ENCODE data around the gene PLXDC2.

The PLXDC2 gene

GRCh38 chr10:20298417-20298816 lies 482.2 kb downstream of the PLXDC2 start:
- no peak for DNase-seq

DNA sequence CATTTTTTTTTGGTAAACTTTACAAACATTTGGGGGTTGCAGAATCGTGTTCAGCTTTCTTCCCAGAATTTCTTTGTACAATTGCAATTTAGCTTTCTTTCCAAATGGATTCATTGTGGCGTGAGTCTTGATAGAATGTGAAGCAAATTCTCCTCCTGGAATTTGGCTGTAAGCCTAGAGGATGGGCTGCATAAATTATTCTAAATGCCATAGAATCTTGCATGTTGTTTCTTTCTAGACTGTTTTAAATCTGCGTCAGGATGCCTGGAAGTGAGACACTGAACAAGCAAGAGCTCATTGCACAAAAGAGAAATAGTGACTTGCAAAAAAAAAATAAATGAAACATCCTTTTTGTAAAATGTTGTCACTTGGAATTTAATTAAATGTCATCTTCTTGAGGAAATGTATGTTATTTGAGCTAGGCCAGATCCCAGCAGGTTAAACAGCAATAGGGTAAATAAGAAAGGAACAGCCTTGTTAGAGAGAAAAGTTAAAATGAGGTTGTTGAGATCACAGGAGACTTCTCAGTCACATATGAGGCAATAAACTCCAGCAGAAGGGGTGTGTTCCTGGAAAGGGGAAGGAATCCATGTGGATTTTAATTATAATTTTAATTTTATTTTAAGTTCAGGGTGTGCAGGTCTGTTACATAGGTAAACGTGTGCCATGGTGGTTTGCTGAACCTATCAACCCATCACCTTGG lies 483.0 kb downstream of the PLXDC2 start:
- DNase-seq, result no peak

DNA sequence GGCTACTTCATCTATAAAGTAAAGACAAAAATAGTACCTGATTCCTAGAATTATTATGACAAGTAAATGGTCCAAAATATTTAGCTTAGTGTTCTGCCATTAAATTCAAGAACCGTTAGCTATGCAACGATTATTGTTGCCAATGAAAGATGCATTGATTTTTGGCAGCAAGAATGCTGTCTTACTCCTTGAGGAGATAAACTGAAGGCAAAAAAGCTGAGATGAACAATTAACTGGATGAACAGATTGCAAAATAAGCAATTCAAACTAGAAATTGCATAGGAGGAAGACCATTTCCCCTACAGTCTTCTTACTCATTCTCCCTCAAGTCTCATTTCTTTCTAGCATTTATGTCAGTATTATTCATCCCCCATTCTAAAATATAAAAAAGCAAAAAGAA lies 484.5 kb downstream of the PLXDC2 start:
- DNase-seq, result no peak

DNA sequence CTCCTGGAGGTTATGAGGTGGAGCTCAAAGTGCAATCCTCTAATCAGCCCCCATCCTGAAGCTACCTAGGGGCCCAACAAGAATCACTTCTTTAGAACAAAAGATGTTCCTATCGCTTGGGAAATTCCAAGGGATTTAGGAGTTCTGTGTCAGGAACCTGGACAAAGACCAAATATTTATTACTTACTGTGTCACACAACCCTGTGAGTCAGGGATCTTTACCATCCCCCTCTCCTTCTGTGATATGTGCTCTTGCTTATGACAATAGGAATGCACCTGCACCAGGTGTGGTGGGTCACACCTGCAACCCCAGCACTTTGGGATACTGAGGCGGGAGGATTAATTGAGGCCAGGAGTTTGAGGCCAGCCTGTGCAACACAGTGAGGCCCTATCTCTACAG lies 485.8 kb downstream of the PLXDC2 start:
- no peak for DNase-seq

DNA sequence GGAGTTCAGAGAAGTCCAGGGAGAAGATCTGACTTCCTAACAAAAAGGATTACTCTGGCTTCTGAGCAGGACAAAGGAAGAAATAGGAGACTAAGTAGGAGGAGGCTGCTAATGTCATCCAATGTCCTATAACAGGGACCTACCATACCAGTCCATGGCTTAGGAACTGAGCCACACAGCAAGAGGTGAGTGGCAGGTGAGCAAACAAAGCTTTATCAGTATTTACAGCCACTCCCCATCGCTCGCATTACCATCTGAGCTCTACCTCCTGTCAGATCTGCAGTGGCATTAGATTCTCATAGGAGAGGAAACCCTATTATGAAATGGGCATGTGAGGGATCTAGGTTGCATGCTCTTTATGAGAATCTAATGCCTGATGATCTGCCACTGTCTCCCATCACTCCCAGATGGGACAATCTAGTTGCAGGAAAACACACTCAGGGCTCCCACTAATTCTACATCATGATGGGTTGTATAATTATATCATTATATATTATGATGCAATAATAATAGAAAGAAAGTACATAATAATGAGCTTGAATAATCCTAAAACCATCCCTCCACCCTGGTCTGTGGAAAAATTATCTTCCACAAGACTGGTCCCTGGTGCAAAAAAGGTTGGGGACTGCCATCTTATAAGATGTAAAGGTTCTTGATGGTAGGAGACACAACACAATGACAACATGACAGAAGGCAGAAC lies 487.4 kb downstream of the PLXDC2 start:
- DNase-seq, result no peak

DNA sequence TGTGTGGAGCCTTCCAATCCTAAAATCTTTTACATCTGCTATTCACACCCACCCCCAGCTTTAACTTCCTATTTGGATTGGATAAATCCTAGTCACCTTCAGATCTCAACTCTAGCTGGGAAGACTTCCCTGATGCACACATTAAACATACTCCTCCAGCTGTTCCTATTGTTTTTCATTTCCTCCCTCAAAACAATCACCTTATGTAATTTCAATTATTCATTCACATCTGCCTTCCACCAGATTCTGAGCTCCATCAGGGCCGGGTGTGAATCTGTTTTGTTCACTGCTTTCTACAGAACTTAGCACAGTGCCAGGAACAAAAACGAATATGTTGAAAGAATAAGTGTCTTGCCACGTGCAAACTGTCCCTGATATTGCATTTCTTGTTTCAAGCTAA lies 497.4 kb downstream of the PLXDC2 start:
- DNase-seq, result no peak

- no peak for DNase-seq
These were observed 498.2 kb downstream of the PLXDC2 start for GRCh38 chr10:20314431-20314830.

DNA sequence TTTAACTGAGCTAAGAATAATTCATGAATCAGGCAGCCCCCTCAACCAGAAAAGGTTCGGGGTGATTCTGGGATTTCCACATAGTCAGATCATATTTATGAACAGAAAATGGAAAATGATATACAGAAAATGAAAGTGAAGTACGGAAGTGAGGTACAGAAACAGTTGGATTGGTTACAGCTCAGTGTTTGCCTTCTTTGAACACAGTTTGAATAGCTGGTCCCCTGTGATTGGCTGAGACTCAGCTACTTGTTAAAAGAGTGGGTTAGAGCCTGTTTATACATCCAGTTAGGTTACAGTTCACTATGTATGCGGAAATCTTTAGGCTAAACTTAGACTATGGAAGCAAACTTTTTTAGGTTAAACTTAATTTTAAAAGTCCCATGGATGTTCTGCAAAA lies 511.7 kb downstream of the PLXDC2 start:
- no peak for DNase-seq

- DNase-seq, result no peak
These were observed 514.0 kb downstream of the PLXDC2 start for GRCh38 chr10:20330246-20330645.

DNA sequence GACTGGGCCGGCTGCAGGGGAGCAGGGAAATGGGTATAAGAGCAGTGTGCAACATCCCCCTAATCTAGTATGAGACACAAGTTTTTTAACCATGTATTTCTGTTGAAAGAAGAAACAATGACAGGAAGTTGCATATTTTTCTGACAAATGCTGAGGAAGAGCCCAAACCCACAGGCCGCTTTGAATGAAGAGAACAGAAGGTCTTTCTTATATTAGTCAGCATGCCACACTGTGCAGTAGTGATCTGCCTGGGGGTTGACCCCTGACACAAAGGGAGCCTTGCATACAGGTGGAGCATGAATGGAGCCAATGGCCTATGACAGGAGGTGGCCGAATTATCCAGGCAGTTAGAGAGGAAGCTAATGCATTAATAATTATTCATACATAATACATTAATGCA lies 518.3 kb downstream of the PLXDC2 start:
- no peak for DNase-seq
